ENCODE data around the gene GNA15. TPM values are rescaled to one million over a fixed set of nuclear protein-coding genes. Genes with fewer than 3 reads are reported as not detected.
"Not testable (repeated sequence)": the region's sequence is repeated elsewhere in the genome, so short reads cannot be mapped to it uniquely, and the experiment has no call there.

The GNA15 gene
- total RNA-seq: 1 to 10 TPM; 7.5 to 7.8 TPM

GRCh38 chr19:3135961-3136683 lies at the start of gene GNA15:
GNA15 (plus strand) TSS chr19:3136033; CDS start chr19:3136451, 418 bp downstream.
- peak; percentile 21 for DNase-seq
- H3K36me3 Mint-ChIP-seq: peaks cover 9% of the 10 kb centered on the region
- H3K4me1 Mint-ChIP-seq: peaks cover 28% of the 10 kb centered on the region
- H3K9me3 Mint-ChIP-seq: peaks cover 6% of the 10 kb centered on the region
- H3K4me3 Mint-ChIP-seq: peak within 1 kb of the TSS; percentile 59
- no peak within 1 kb of the TSS for H3K27ac Mint-ChIP-seq
- H3K27me3 Mint-ChIP-seq: peaks cover 26% of the 10 kb centered on the region

- Mint-ChIP-seq H3K27ac (no peak overlapping the region), H3K9me3 (no peaks in the 10 kb centered on the region), H3K4me3 (no peak overlapping the region), H3K27me3 (no peaks in the 10 kb centered on the region), H3K4me1 (no peaks in the 10 kb centered on the region), H3K36me3 (no peaks in the 10 kb centered on the region)
- DNase-seq: no peak
These were observed 48.1 kb upstream of the GNA15 start for GRCh38 chr19:3087769-3088168.

- H3K4me1 Mint-ChIP-seq, H3K27ac Mint-ChIP-seq, H3K4me3 Mint-ChIP-seq: not testable (repeated sequence)
These were observed 46.5 kb upstream of the GNA15 start for GRCh38 chr19:3089299-3089855.

GRCh38 chr19:3094601-3095440 lies 41.0 kb upstream of the GNA15 start:
- no peak overlapping the region for H3K27ac Mint-ChIP-seq
- H3K4me3 Mint-ChIP-seq: peak overlapping the region; percentile 77
- H3K4me1 Mint-ChIP-seq: peaks cover 23% of the 10 kb centered on the region
- H3K36me3 Mint-ChIP-seq: no peaks in the 10 kb centered on the region
- DNase-seq: peak; percentile 51
- H3K27me3 Mint-ChIP-seq: no peaks in the 10 kb centered on the region
- H3K9me3 Mint-ChIP-seq: no peaks in the 10 kb centered on the region

More at GRCh38 chr19:3089299-3089855, 46.5 kb upstream of the GNA15 start:
- not testable (repeated sequence) for H3K36me3 Mint-ChIP-seq, DNase-seq, H3K27me3 Mint-ChIP-seq, H3K9me3 Mint-ChIP-seq

GRCh38 chr19:3095441-3096191 lies 40.2 kb upstream of the GNA15 start:
- no peaks in the 10 kb centered on the region for H3K27me3 Mint-ChIP-seq
- no peaks in the 10 kb centered on the region for H3K9me3 Mint-ChIP-seq
- H3K36me3 Mint-ChIP-seq: no peaks in the 10 kb centered on the region
- DNase-seq: peak; percentile 52
- no peak overlapping the region for H3K27ac Mint-ChIP-seq
- peaks cover 23% of the 10 kb centered on the region for H3K4me1 Mint-ChIP-seq
- H3K4me3 Mint-ChIP-seq: peak overlapping the region; percentile 77

- H3K9me3 Mint-ChIP-seq: no peaks in the 10 kb centered on the region
- H3K27me3 Mint-ChIP-seq: no peaks in the 10 kb centered on the region
- no peak overlapping the region for H3K27ac Mint-ChIP-seq
- H3K4me1 Mint-ChIP-seq: peaks cover 23% of the 10 kb centered on the region
- DNase-seq: no peak
- H3K4me3 Mint-ChIP-seq: peak overlapping the region; percentile 77
- H3K36me3 Mint-ChIP-seq: no peaks in the 10 kb centered on the region
These were observed 39.4 kb upstream of the GNA15 start for GRCh38 chr19:3096267-3096901.

GRCh38 chr19:3096902-3097326 lies 38.9 kb upstream of the GNA15 start:
- Mint-ChIP-seq H3K36me3 (no peaks in the 10 kb centered on the region), H3K9me3 (no peaks in the 10 kb centered on the region), H3K4me1 (peaks cover 23% of the 10 kb centered on the region), H3K4me3 (no peak overlapping the region), H3K27ac (no peak overlapping the region), H3K27me3 (no peaks in the 10 kb centered on the region)
- DNase-seq: no peak

- H3K4me1 Mint-ChIP-seq: peaks cover 23% of the 10 kb centered on the region
- no peaks in the 10 kb centered on the region for H3K9me3 Mint-ChIP-seq
- H3K27ac Mint-ChIP-seq: no peak overlapping the region
- no peaks in the 10 kb centered on the region for H3K27me3 Mint-ChIP-seq
- no peaks in the 10 kb centered on the region for H3K36me3 Mint-ChIP-seq
- no peak overlapping the region for H3K4me3 Mint-ChIP-seq
- no peak for DNase-seq
These were observed 38.4 kb upstream of the GNA15 start for GRCh38 chr19:3097442-3097871.

- H3K9me3 Mint-ChIP-seq: no peaks in the 10 kb centered on the region
These were observed 37.7 kb upstream of the GNA15 start for GRCh38 chr19:3098141-3098514.

GRCh38 chr19:3098515-3099346 lies 37.1 kb upstream of the GNA15 start:
- Mint-ChIP-seq H3K4me1 (peaks cover 23% of the 10 kb centered on the region), H3K4me3 (peak overlapping the region; percentile 14), H3K27ac (no peak overlapping the region), H3K27me3 (no peaks in the 10 kb centered on the region), H3K36me3 (no peaks in the 10 kb centered on the region), H3K9me3 (no peaks in the 10 kb centered on the region)
- no peak for DNase-seq

More at GRCh38 chr19:3098141-3098514, 37.7 kb upstream of the GNA15 start:
- DNase-seq: no peak
- no peaks in the 10 kb centered on the region for H3K36me3 Mint-ChIP-seq
- H3K27ac Mint-ChIP-seq: no peak overlapping the region
- H3K4me3 Mint-ChIP-seq: no peak overlapping the region
- peaks cover 23% of the 10 kb centered on the region for H3K4me1 Mint-ChIP-seq
- no peaks in the 10 kb centered on the region for H3K27me3 Mint-ChIP-seq

GRCh38 chr19:3099347-3100145 lies 36.3 kb upstream of the GNA15 start:
- no peak for DNase-seq
- Mint-ChIP-seq H3K4me1 (peaks cover 27% of the 10 kb centered on the region), H3K27ac (no peak overlapping the region), H3K9me3 (no peaks in the 10 kb centered on the region), H3K27me3 (no peaks in the 10 kb centered on the region), H3K4me3 (no peak overlapping the region), H3K36me3 (no peaks in the 10 kb centered on the region)

GRCh38 chr19:3100331-3100730 lies 35.5 kb upstream of the GNA15 start:
- H3K27ac Mint-ChIP-seq: no peak overlapping the region
- H3K36me3 Mint-ChIP-seq: no peaks in the 10 kb centered on the region
- no peaks in the 10 kb centered on the region for H3K27me3 Mint-ChIP-seq
- no peak for DNase-seq
- no peak overlapping the region for H3K4me3 Mint-ChIP-seq
- H3K4me1 Mint-ChIP-seq: peaks cover 23% of the 10 kb centered on the region
- H3K9me3 Mint-ChIP-seq: no peaks in the 10 kb centered on the region

Measured in activated naive CD8-positive, alpha-beta T cell treated with anti-CD3 and anti-CD28 coated beads for 36 hours (primary cell).